ENCODE results near the gene HAUS5.

HAUS5 gene

DNA sequence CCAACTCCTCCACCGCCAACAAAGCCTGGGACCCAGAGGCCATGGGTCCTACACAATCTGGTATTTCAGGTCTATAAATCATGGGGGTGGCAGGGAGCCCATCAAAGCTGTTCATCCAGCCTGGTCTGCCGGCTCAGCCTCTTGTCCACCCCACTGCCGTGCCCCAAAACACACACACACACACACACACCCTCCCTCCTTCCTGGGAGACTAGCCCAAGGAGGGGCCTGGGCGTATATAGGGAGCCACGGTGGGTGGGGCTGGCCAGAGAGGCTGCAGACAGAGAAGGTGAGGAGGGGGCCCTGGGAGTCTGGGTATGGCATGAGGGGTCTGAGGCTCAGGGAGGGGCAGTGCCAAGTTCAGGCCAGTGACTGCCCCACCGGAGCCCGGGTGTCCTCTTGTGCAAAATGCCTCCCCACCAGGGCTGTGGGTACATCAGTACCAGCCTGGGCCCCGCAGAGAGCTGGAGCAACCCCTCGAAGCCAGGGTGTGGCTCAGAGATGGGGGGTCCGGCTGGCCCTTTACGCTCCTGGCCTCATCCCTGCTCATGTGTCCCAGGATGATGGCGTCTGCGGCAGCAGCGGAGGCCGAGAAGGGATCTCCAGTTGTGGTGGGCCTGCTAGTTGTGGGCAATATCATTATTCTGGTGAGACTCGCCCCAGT lies 53.8 kb downstream of the HAUS5 start, which contains the start of gene UPK1A:
TSS of gene UPK1A (plus strand) at position 267 of the 663 bp plus-strand sequence. CDS start at position 563, 296 bp downstream.
- no peak for DNase-seq (ENCODE audit: low read depth)
- TF ChIP-seq, protein P1, sequence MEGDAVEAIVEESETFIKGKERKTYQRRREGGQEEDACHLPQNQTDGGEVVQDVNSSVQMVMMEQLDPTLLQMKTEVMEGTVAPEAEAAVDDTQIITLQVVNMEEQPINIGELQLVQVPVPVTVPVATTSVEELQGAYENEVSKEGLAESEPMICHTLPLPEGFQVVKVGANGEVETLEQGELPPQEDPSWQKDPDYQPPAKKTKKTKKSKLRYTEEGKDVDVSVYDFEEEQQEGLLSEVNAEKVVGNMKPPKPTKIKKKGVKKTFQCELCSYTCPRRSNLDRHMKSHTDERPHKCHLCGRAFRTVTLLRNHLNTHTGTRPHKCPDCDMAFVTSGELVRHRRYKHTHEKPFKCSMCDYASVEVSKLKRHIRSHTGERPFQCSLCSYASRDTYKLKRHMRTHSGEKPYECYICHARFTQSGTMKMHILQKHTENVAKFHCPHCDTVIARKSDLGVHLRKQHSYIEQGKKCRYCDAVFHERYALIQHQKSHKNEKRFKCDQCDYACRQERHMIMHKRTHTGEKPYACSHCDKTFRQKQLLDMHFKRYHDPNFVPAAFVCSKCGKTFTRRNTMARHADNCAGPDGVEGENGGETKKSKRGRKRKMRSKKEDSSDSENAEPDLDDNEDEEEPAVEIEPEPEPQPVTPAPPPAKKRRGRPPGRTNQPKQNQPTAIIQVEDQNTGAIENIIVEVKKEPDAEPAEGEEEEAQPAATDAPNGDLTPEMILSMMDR (conservative IDR thresholded peaks at IDR 0.05; ENCODE audit: control insufficient read depth, insufficient read depth, low read depth, low read length) = no peak
- H3K4me3 ChIP-seq (ENCODE audit: control insufficient read depth, low read depth, low read length) = no peak within 1 kb of the TSS

DNA sequence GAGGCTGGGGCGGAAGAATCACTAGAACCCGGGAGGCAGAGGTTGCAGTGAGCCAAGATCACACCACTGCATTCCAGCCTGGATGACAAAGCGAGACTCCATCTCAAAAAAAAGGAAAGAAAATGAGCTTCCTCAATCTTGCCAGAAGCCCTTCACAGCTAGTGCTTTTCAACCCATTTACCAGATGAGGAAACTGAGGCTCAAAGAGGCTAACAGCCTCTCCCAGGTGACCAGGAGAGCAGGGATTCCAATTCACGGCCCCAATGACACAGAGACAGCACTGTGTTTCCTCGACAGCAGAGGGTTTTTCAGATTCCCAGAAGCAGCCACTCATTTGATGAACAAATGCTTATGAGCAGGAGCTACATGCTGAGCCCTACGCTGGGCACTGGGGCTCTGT lies 57.0 kb downstream of the HAUS5 start:
- TF ChIP-seq, protein P1 (conservative IDR thresholded peaks at IDR 0.05; ENCODE audit: control insufficient read depth, insufficient read depth, low read depth, low read length) = no peak
- H3K4me3 ChIP-seq (ENCODE audit: control insufficient read depth, low read depth, low read length) = no peak overlapping the region
- DNase-seq (ENCODE audit: low read depth) = no peak

DNA sequence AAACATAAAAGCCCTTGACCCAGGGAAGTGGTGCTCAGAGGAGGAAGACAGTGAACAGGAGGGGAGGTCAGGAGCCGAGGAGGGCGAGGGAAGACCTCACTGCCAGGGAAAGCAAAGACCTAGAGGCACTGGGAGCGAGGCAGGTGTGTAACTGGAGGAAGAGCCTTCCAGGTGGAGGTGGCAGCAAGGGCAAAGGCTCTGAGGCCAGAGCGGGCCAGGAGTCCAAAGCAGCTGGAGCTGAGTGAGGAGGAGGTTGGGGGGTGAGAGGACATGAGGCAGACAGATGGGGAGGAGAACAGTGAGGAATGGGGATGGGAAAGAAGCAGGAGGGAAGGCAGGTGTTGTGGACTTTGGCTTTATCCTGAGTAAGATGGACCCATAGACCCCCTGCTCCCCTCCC lies 57.4 kb downstream of the HAUS5 start:
- no peak overlapping the region for H3K4me3 ChIP-seq (ENCODE audit: control insufficient read depth, low read depth, low read length)
- no peak for DNase-seq (ENCODE audit: low read depth)
- TF ChIP-seq, protein P1 (conservative IDR thresholded peaks at IDR 0.05; ENCODE audit: control insufficient read depth, insufficient read depth, low read depth, low read length) = no peak

DNA sequence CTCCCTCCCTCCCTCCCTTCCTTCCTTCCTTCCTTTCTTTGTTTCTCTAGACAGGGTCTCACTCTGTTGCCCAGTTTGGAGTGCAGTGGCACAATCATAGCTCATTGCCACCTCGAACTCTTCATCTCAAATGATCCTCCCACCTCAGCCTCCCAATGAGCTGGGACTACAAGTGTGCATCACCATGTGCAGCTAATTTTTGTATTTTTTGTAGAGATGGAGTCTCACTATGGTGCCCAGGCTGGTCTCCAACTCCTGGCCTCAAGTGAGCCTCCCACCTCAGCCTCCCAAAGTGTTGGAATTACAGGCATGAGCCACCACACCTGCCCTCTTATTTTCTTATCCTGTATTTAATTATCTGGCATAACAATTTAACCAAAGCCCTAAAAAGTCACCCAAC lies 58.2 kb downstream of the HAUS5 start:
- H3K4me3 ChIP-seq (ENCODE audit: control insufficient read depth, low read depth, low read length) = no peak overlapping the region
- no peak for DNase-seq (ENCODE audit: low read depth)
- TF ChIP-seq, protein P1 (conservative IDR thresholded peaks at IDR 0.05; ENCODE audit: control insufficient read depth, insufficient read depth, low read depth, low read length) = no peak

DNA sequence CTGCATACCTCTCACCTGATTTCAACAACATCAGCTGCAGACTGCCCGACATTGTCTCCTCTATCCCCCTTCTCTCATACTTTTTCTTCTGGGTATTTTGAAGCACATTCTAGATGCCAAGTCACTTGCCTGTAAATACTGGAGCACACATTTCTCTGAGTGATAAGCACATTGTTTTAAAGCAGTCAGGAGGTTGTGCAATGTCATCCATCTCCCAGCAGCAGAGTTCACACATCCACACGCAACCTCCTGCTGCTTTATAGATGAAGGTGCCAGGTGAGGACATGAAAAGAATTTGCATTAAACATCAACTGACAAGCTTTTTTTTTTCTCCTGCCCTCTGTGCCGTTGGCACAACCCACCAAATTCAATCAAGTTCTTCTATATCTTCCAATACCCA lies 59.3 kb downstream of the HAUS5 start:
- H3K4me3 ChIP-seq (ENCODE audit: control insufficient read depth, low read depth, low read length) = no peak overlapping the region
- TF ChIP-seq, protein P1 (conservative IDR thresholded peaks at IDR 0.05; ENCODE audit: control insufficient read depth, insufficient read depth, low read depth, low read length) = no peak
- DNase-seq (ENCODE audit: low read depth) = no peak

DNA sequence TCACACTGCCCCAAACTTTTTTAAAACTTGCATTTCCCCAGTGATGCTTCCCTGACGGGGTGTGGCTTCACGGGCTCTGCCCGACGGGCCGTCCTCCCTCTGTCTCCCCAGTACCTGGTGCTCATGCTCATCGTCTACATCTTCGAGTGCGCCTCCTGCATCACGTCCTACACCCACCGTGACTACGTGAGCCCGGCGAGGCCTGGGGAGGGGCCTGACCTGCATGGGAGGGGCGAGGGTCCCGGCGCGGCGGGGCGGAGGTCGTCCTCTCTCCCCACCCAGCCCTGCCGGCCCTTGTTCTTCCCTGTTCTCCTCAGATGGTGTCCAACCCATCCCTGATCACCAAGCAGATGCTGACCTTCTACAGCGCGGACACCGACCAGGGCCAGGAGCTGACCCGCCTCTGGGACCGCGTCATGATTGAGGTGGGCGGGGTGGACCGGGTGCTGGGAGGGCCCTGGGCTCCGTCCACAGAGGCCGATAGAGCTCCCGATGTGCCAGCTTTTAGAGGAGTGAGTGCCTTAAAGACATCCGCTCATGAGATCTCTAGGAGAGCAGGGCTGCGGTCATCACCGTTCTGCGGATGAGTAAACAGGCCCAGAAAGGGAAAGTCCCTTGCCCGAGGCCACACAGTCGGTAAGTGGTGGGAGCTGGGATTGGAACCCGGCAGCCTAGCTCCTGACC lies 60.7 kb downstream of the HAUS5 start:
- TF ChIP-seq, protein P1 (conservative IDR thresholded peaks at IDR 0.05; ENCODE audit: control insufficient read depth, insufficient read depth, low read depth, low read length) = no peak
- peak; percentile 71 for DNase-seq (ENCODE audit: low read depth)

More for the DNA sequence above, 60.7 kb downstream of the HAUS5 start:
- H3K4me3 ChIP-seq (ENCODE audit: control insufficient read depth, low read depth, low read length) = peak overlapping the region; percentile 35

All from fibroblast of mammary gland (primary cell).